Bronchial epithelial cell (primary cell): Measurements from ENCODE around the gene PRDM11. TPM values are rescaled to one million over a fixed set of nuclear protein-coding genes. Genes with fewer than 3 reads are reported as not detected.

Experiments
- DNase-seq: peaks from one replicate; pipeline ENCODE4 v3.0.0-alpha.2; 2010; ENCODE audit warnings: low read depth
- FAIRE-seq: peaks from 2 replicates; lab custom pipeline; 2011; peaks lifted over from hg19 to GRCh38; lab: Jason Lieb, UNC
- H3K27me3 ChIP-seq: 2 replicates; pipeline ENCODE4 v1.5.1; 2011; ENCODE audit warnings: low read length; ENCODE audit not compliant: control insufficient read depth, insufficient read depth
- H3K36me3 ChIP-seq: 2 replicates; pipeline ENCODE4 v1.5.1; 2011; ENCODE audit warnings: low read length; ENCODE audit not compliant: control insufficient read depth, insufficient read depth
- H3K4me3 ChIP-seq: 2 replicates; pipeline ENCODE4 v1.5.1; 2011; ENCODE audit warnings: mild to moderate bottlenecking, low read depth, low read length, control low read depth
- total RNA-seq: library from RNA; depleted of rRNA; stranded (reverse); fragments of >200 nt; gene quantifications from 2 replicates; pipeline ENCODE4 v1.2.1, GENCODE V29; 2014
- TF ChIP-seq, protein P1 (sequence below): IDR thresholded peaks from 2 replicates; pipeline ENCODE4 v1.5.1; 2011; ENCODE audit warnings: mild to moderate bottlenecking, moderate library complexity, low read length, control low read depth, inconsistent platforms; ENCODE audit not compliant: insufficient read depth, severe bottlenecking

PRDM11 gene
- total RNA-seq, 1 donor from 2014 or later: 4.7 TPM

DNA sequence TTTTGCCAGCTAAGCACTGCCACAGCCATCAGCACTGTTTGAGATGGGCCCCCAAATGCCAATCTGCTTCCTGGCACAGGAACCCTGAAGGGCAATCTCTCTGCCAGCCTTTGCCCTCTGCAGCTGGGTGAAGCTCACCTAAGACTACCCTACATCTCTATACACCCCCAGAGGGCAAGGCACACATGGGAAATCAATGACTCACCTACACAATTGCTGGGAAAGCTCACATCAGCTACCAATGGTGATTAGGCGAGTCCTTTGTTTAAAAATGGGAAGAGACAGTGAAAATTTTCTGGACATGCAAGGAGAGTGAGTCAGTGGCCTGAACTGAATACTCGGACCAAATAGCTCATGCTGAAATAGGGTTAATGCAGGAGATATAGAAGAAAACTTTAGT lies 12.6 kb upstream of the PRDM11 start:
- Histone ChIP-seq H3K27me3 (peaks cover 8% of the 10 kb centered on the region), H3K36me3 (no peaks in the 10 kb centered on the region), H3K4me3 (no peak overlapping the region)
- DNase-seq (peak; percentile 28), FAIRE-seq (no peak)
- TF ChIP-seq, protein P1, sequence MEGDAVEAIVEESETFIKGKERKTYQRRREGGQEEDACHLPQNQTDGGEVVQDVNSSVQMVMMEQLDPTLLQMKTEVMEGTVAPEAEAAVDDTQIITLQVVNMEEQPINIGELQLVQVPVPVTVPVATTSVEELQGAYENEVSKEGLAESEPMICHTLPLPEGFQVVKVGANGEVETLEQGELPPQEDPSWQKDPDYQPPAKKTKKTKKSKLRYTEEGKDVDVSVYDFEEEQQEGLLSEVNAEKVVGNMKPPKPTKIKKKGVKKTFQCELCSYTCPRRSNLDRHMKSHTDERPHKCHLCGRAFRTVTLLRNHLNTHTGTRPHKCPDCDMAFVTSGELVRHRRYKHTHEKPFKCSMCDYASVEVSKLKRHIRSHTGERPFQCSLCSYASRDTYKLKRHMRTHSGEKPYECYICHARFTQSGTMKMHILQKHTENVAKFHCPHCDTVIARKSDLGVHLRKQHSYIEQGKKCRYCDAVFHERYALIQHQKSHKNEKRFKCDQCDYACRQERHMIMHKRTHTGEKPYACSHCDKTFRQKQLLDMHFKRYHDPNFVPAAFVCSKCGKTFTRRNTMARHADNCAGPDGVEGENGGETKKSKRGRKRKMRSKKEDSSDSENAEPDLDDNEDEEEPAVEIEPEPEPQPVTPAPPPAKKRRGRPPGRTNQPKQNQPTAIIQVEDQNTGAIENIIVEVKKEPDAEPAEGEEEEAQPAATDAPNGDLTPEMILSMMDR: no peak

DNA sequence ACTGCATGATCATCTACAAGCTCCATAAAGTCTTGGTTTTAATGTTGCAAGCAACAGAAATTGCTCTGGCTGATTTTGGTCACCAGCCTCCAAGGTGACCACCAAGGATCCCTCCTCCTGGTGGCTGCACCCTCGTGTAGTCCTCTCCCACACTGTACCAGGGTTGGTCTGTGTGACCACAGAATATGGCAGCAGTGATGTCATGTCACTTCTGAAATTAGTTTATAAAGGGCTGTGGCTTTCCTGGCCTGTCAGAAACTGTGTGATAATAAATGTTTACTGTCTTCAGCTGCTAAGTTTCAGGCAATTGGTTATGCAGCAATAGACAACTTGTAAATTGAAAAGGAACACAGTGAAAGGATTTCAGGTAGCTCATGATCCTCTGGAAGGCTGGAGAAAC lies 5.3 kb upstream of the PRDM11 start:
- Histone ChIP-seq H3K36me3 (no peaks in the 10 kb centered on the region), H3K4me3 (no peak overlapping the region), H3K27me3 (peaks cover 6% of the 10 kb centered on the region)
- TF ChIP-seq, protein P1: no peak
- DNase-seq (no peak), FAIRE-seq (no peak)

DNA sequence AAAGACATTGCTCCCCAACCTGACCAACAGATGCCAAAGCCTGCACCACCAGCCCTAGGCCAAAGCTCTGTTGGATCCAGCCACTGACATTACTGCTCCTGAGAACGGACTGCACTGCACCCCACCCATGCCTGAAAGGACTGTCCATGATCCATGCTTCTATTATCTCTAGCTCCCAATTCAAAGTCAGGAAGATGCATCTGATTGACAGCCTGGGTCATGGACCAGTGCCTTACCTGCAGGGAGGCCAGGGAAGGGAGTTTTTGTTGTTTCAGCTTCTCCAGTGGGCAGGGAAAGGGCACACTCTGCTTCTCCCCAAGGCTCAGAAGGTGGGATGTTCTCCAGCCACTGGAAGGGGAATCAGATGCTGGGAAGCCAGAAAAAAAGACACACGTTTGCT lies 4.8 kb upstream of the PRDM11 start:
- H3K4me3 ChIP-seq: no peak overlapping the region
- peak; percentile 70 for FAIRE-seq
- peaks cover 6% of the 10 kb centered on the region for H3K27me3 ChIP-seq
- H3K36me3 ChIP-seq: no peaks in the 10 kb centered on the region
- TF ChIP-seq, protein P1: no peak
- DNase-seq: no peak

DNA sequence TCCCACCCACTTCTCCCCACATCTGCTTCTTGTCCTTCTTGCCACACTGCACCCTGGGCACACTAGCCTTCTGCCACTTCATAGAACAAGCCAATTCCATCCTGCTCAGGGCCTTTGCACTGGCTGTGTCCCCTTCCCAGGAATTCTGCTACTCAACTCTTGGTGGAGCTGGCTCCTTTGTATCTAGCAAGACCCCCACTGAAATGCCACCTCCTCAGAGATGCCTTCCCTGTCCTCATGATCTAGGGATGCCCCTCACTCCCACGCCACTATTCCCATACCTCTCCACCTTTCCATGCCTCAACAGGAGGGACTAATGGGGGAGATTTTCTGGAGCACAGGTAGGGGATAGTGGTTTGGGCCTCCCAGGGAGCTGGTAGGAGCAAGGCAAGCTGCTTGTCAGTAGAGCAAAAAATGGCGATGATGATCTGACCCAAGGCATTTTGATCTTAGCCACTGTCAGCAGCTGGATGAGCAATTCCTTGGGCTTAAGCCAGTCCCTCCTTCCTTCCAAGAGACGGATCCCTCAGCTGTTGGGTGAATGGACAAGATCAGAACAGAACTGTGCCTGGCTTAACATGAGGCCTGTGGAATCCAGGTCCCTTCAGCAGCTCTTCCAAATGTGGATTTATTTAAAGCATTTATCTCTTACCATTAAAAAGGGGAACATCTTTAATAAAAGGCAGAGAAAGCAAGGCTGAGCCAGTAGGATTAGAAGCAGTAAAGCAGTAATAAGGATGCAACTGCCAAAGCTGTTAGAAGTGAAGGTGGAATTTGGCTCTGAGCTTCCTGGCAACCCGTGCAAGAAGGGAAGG lies 4.0 kb upstream of the PRDM11 start:
- DNase-seq: peak; percentile 22
- Histone ChIP-seq H3K4me3 (no peak overlapping the region), H3K27me3 (peaks cover 6% of the 10 kb centered on the region), H3K36me3 (no peaks in the 10 kb centered on the region)
- FAIRE-seq: no peak
- TF ChIP-seq, protein P1: no peak

DNA sequence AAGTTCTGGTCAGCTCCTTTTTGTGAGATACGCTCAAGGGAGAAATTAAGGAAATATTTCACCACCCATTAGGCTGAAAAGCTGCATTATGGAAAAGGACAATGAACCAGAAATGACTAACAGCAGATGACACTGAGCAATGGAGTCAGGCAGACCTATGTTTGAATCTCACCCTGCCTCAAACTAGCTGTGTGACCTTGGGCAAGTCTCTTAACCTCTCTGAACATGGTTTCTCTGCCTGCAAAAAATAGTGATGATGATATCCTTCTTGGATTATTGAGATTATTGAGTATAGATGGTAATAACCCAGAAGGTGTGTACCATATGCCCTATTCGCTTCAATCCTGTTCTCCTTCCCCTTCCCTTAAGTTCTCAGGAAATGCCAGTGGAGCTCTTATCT lies 2.9 kb upstream of the PRDM11 start:
- DNase-seq (no peak), FAIRE-seq (no peak)
- no peaks in the 10 kb centered on the region for H3K36me3 ChIP-seq
- peaks cover 3% of the 10 kb centered on the region for H3K27me3 ChIP-seq
- TF ChIP-seq, protein P1: no peak
- no peak overlapping the region for H3K4me3 ChIP-seq
